GM19467 (cell line): Measurements from ENCODE around the gene AP1B1.
"Not testable (repeated sequence)": the region's sequence is repeated elsewhere in the genome, so short reads cannot be mapped to it uniquely, and the experiment has no call there.

Experiments used
- ATAC-seq: cut with Tn5 transposase; IDR thresholded peaks from one replicate; pipeline ENCODE4 v1.9.1; 2021; ENCODE audit warnings: mild to moderate bottlenecking, moderate library complexity; ENCODE audit not compliant: unreplicated experiment

Gene AP1B1

DNA sequence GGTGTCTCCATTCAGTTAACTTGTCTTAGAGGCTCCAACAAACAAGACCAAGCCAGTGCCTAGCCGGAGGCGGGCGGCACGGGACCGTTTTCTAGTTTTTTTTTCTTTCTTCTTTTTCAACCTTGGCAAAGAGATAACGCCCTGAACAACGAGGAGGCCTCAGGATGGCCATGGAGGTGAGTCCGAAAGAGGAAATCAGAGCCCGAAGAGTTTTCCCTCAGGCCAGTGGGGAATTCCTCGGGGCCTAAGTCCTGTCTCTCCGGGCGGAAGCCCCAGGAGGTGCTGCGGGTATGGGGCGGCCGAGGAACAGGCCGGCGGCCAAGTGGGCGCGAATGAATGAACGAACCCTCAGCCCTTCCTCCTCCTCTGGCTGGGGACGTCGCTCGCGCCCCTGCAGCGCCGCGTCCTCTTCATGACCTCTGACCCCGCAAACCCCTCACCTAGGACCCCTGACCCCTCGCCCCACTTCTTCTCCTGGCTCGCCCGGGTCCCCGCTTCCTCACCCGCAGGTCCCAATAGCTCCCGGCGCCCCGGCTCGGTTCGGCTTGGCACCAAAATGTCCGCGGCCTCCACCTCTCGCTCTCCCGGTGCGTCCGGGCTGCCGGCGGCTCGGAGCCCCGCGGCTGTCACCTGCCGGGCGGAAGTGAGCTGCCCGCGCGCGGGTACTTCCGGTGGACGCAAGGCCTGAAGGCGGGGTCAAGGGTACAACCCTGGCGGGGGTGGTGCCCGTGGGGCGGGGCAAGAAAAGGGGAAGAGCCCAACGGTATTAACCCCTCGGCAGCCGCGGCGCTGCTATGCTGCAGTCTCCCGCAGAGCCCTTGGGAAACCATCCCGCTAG lies at the start of gene AP1B1:
Gene AP1B1, minus strand, starts transcription at position 650 of the 838 bp plus-strand sequence. CDS start 21,327 bp downstream, outside the sequence.
- ATAC-seq, result peak; percentile 82

DNA sequence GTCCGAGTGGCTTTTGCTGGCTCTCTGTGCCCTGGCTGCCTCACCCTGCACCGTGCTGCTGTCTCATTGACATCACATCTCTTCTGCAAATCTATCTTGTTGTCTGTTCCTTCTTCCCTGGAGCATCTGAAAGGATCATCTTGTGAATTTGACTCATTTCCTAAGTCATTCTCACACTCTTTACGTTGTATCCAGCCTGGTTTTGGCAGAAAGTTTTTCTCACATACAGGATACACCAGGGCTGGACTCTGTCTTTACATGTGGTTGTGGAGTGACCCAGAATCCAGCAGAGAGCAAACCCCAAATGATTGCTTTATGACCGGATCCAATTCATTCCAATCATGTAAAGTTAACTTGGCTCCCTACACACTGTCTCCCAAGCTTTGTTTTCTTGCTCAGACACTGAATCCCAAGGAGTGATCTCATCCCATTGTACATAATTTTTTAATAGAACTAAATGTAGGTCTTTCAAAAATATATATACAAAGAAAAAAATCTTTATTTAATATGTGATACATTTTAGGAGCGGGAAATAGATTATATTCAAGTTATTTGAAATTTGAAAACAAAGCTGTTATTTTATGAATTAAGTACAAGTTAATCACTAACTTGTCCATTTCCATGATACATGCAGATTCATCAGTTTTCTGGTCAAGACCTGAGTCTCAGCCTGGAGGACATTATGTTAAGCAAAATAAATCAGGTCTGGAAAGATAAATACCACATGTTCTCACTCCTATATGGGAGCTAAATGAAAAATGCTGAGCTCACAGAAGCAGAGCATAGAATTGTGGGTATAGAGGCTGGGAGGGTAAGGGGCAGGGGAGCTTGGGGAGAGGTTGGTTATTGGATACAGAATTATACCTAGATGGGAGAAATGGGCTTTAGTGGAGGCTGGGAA lies 47.1 kb upstream of the AP1B1 start:
- ATAC-seq, result no peak

DNA sequence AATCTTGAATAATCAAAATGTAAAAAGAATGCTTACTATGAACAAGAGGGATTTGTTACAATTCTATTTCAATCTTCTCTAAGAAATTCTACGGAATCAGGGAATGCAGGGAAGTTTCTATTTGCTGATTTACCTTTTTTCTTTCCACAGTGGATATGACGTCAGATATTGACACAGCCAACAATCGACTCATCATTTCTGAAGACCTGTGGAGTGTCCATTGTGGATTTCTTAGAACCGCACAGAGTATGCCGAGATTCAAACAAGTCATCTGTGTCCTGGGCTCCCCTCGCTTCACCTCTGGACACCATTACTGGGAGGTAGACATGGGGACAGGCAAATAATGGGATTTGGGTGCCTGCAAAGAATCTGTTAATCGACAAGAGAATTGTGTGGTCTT lies 45.9 kb upstream of the AP1B1 start:
- ATAC-seq, result no peak

DNA sequence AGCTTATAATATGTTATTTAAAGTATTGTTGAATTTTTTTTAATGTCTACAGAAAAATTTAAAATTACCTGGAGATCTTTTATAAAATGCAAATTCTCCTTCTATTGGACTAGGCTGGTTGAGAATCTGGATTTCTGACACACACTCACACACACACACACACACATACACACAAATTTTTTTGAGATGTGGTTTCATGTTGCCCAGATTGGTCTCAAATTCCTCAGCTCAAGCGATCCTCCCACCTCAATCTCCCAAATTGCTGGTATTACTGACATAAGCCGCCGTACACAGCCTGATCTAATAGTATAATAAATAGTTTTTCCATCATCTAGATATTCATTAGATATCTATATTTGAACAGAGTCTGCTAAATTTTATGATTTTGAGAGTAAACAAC lies 45.5 kb upstream of the AP1B1 start:
- no peak for ATAC-seq

GRCh38 chr22:29431986-29432385 lies 43.6 kb upstream of the AP1B1 start:
- ATAC-seq, result no peak

DNA sequence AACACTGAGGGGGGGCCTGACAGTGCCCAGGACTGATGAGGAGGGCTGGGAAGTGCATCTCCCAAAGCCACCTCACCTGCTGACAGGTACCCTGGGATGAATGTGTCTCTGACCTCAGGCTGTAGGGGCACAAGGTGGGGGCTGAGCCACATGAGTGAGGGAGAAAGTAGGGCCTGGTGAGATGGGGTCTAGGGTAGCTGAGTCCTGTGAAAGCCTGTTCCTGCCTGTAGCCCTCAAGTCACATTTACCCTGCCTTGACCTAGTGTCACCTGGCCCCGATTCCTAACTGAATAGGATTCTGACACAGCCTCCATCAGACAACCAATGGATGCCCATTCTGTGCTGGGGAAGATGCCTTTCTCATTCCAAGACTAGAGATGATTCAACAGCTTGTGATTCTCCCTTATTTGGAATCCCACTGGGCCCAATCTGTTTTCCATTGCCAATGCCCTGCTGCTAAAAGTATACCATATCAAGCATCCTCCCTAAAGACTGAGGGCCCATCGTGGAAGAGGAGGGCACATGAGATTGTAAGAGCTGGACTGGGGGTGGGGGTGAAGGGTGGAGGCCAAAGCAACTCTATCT lies 38.9 kb upstream of the AP1B1 start:
- ATAC-seq, result no peak

DNA sequence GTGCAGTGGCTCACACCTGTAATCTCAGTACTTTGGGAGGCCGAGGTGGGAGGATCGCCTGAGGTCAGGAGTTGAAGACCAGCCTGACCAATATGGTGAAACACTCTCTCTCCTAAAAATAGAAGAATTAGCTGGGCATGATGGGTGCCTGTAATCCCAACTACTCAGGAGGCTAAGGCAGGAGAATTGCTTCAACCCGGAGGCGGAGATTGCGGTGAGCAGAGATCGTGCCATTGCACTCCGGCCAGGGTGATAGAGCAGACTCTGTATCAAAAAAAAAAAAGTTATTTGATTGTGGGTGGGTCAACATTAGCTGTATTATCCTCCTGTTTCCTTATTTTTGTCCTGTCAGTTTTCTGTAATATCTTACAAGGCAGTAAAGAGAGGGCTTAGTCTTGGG lies 38.1 kb upstream of the AP1B1 start:
- ATAC-seq, result no peak

GRCh38 chr22:29418704-29419103 lies 30.3 kb upstream of the AP1B1 start:
- ATAC-seq, result not testable (repeated sequence)

- not testable (repeated sequence) for ATAC-seq
Measured at GRCh38 chr22:29414951-29415591, 26.7 kb upstream of the AP1B1 start.

DNA sequence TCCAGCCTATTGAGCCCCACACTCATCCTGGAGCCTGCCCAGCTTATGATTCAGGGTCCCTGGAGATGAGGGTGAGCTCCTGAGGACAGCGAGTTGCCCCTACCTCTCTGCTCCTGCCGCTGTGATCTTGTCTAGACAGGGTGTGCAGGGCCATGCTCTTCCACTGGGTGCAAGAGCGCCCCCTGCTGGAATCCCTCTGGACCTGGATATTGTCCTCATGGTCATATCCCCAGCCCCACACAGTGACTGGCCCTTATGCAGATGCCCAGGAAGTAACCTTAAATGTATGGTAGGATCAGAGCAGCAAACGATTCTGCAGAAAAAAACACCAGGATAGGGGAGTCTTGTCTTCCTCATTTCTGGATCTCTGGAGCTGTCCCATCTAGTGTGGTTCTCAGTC lies 24.4 kb upstream of the AP1B1 start:
- ATAC-seq, result not testable (repeated sequence)

GRCh38 chr22:29411569-29412211 lies 23.3 kb upstream of the AP1B1 start:
- not testable (repeated sequence) for ATAC-seq

- ATAC-seq, result no peak
Measured at GRCh38 chr22:29408940-29409339, 20.6 kb upstream of the AP1B1 start.

DNA sequence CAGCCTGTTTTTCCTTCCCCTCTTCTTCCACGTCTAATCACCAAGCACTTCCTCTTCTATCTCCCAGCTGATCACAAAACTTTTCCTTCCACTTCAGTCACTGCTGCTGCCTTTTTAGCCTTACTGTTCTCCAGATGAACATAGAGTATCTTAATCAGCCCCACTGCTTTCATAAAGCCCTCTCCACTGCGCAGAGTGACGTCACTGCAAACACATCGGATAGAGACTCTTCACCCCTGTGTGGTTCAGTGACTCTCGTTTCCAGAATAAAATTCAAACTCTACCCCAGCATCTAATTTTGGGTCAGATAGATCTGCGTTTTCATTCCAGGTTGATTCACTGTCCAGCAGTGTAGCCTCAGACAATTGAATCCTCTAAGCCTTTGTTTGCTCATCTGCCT lies 13.2 kb upstream of the AP1B1 start:
- not testable (repeated sequence) for ATAC-seq

DNA sequence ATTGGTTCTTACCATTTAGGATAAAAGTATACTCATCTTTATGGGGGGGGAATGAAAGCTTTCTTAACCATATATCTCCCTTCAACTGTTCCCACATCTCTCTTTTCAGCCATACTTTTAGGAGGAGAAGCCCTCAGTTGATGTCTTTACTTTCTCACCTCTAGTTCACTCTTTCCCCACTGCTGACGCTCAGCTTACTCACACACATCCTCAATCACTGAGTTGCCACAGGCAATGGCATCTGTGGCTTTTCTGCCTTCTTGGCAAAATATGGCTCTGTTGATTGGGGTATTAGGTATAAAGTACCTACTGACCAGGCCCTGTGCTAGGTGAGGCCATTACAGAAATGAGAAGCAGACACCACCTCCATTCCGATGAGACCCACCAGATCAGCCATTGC lies 12.2 kb upstream of the AP1B1 start:
- no peak for ATAC-seq

GRCh38 chr22:29397791-29398190 lies 9.4 kb upstream of the AP1B1 start:
- ATAC-seq, result no peak

DNA sequence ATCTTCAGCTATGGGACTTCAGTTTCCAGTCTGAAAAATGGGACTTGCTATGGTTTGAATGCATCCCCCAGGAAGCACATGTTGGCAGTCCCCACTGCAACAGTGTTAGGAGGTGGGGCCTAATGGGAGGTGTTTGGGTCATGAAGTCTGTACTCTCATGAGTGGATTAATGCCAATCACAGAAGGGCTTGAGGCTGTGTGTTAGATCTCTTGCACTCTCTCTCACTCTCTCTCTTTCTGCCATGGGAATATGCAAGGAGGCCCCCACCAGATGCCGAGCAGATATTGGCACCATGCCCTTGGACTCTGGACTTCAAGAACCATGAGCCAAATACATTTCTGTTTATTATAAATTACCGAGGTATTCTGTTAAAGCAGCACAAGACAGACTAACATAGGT lies 7.8 kb upstream of the AP1B1 start:
- ATAC-seq, result no peak

GRCh38 chr22:29394931-29395581 lies 6.7 kb upstream of the AP1B1 start:
- no peak for ATAC-seq

DNA sequence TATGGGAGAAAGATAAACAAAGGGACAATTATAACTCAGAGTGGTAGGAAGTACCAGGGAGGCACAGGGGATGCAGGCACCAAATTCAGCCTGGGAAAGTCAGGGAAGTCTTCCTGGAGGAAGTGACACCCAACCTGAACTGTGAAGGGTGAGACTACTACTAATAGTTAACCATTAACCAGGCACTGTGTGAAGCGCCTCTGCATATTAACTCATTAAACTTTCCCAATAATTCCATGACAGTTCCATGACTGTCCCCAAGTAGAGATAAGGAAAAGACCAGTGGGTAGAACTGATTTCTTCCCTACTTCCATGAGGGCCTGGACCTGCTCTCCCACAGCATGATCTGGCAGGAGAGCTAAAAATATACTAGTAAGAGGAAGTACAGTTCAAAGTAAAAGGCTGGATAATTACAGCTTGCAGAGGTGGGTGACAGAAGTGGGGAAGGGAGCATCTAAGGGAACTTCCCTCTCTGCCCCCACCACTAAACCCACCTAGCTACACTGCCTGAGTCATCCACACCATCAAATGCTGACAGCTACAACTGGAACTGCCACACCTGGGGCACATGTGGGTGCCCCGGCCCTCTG lies 4.7 kb upstream of the AP1B1 start:
- no peak for ATAC-seq

- ATAC-seq, result no peak
Measured at GRCh38 chr22:29391546-29391945, 3.2 kb upstream of the AP1B1 start.

DNA sequence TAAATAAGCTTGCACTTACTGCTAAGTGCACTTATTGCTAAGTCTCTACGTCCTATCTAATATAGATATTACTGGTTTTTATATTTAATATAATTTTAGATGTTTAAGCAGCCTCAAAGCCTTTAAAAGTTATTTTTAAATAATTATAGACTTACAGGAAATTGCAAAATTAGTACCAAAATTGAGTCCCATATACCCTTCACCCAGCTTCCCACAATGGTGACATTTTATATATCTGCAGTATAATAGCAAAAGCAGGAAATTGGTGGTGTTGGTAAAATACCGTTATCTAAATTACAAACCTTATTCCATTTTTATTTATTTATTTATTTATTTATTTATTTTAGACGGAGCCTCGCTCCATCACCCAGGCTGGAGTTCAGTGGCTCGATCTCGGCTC lies 1.9 kb upstream of the AP1B1 start:
- no peak for ATAC-seq
